HepG2 (cell line): Measurements from ENCODE around the gene SLC25A33. TPM values are rescaled to one million over a fixed set of nuclear protein-coding genes. Genes with fewer than 3 reads are reported as not detected.
A peak's percentile ranks its signal among the peaks of the same experiment; 100 is the strongest.

Source experiments
- DZIP1 ChIP-seq: sonication (generic); formaldehyde crosslinking; IDR thresholded peaks from 2 replicates; pipeline ENCODE4 v1.5.0; 2020; ENCODE audit warnings: mild to moderate bottlenecking, missing genetic modification reagents
- NFKB2 ChIP-seq: sonication (generic); formaldehyde crosslinking; IDR thresholded peaks from 2 replicates; pipeline ENCODE4 v1.4.0; 2020; ENCODE audit warnings: missing genetic modification reagents, borderline replicate concordance
- RXRB ChIP-seq: IDR thresholded peaks from 2 replicates; pipeline ENCODE4 v1.6.1; 2016; ENCODE audit warnings: borderline replicate concordance, missing genetic modification reagents, missing compliant biosample characterization
- STAG1 ChIP-seq: sonication (generic); formaldehyde crosslinking; IDR thresholded peaks from 2 replicates; pipeline ENCODE4 v1.4.0; 2020; ENCODE audit warnings: missing genetic modification reagents
- TBX2 ChIP-seq: sonication (generic); formaldehyde crosslinking; IDR thresholded peaks from 2 replicates; pipeline ENCODE4 v1.5.0; 2020; ENCODE audit warnings: missing genetic modification reagents, mild to moderate bottlenecking, borderline replicate concordance
- TSC22D2 ChIP-seq: sonication (generic); formaldehyde crosslinking; IDR thresholded peaks from 2 replicates; pipeline ENCODE4 v1.5.1; 2020; ENCODE audit warnings: missing genetic modification reagents, mild to moderate bottlenecking, borderline replicate concordance
- YY1 ChIP-seq: IDR thresholded peaks from 2 replicates; pipeline ENCODE4 v1.6.1; 2011; ENCODE audit warnings: low read length, low read depth, moderate library complexity, mild to moderate bottlenecking; ENCODE audit not compliant: insufficient read depth, insufficient replicate concordance
- ZFAT ChIP-seq: sonication (generic); formaldehyde crosslinking; conservative IDR thresholded peaks from 2 replicates; pipeline ENCODE4 v1.8.1; 2023; ENCODE audit warnings: missing genetic modification reagents, inconsistent platforms
- ZFP41 ChIP-seq: sonication (generic); formaldehyde crosslinking; IDR thresholded peaks from 2 replicates; pipeline ENCODE4 v1.4.0; 2020; ENCODE audit warnings: mild to moderate bottlenecking, missing genetic modification reagents, borderline replicate concordance
- ZNF33B ChIP-seq: sonication (generic); formaldehyde crosslinking; IDR thresholded peaks from 2 replicates; pipeline ENCODE4 v1.5.1; 2020; ENCODE audit warnings: mild to moderate bottlenecking, missing genetic modification reagents
- ZNF407 ChIP-seq: sonication (generic); formaldehyde crosslinking; IDR thresholded peaks from one replicate; pipeline ENCODE4 v1.5.1; 2020; ENCODE audit warnings: mild to moderate bottlenecking, missing genetic modification reagents; ENCODE audit errors: not compliant biosample characterization
- ZSCAN12 ChIP-seq: sonication (generic); formaldehyde crosslinking; IDR thresholded peaks from 2 replicates; pipeline ENCODE4 v1.9.0; 2021; ENCODE audit warnings: mild to moderate bottlenecking, missing genetic modification reagents
- polyA plus RNA-seq, 8 experiments: library from polyadenylated mRNA; depleted of rRNA in 3 of 8; stranded (reverse) in 7 of 8; unstranded in 1 of 8; fragments of >200 nt; fragmentation: Illumina TruSeq in 4 of 8; extraction: Trizol in 4 of 8; gene quantifications; 2 replicates each; pipeline versions ENCODE4 v1.2.1 to v1.2.3, GENCODE V29; 2011 to 2016; ENCODE audit warnings: low read depth in 4 of 8, missing spikeins in 1 of 8, mixed read lengths in 1 of 8; ENCODE audit not compliant: insufficient read depth in 1 of 8
- total RNA-seq, 5 experiments: library from RNA; depleted of rRNA; stranded (reverse); fragments of >200 nt; fragmentation: Illumina TruSeq; extraction: Trizol; gene quantifications; 2 replicates each; pipeline ENCODE4 v1.2.3, GENCODE V29; 2016; ENCODE audit warnings: low read depth in 1 of 5
- TF ChIP-seq, protein P1 (sequence below): IDR thresholded peaks from 2 replicates; pipeline ENCODE4 v1.6.1; 2012; ENCODE audit warnings: low read depth, low read length, improper control_type of control experiment

Gene SLC25A33
- total and polyA plus RNA-seq, 2 of the 13 experiments (the other 11 are each of a cell fraction or from before 2014, with no cell fraction given) = 15.4 to 50.3 TPM

- no peak; the same call in 1 of the 2 replicates for TF ChIP-seq DZIP1 (CRISPR knock-in tag)
- peak; percentile 23; the same call in 1 of the 2 replicates for TF ChIP-seq TBX2 (CRISPR knock-in tag)
- TF ChIP-seq STAG1 (CRISPR knock-in tag) = peak; percentile 89
- TF ChIP-seq TSC22D2 (CRISPR knock-in tag) = no peak
- no peak for TF ChIP-seq ZFAT (CRISPR knock-in tag)
- TF ChIP-seq RXRB (CRISPR knock-in tag) = peak; percentile 20; the same call in 1 of the 2 replicates
- peak; percentile 59; the same call in 1 of the 2 replicates for TF ChIP-seq NFKB2 (CRISPR knock-in tag)
- TF ChIP-seq, protein P1, sequence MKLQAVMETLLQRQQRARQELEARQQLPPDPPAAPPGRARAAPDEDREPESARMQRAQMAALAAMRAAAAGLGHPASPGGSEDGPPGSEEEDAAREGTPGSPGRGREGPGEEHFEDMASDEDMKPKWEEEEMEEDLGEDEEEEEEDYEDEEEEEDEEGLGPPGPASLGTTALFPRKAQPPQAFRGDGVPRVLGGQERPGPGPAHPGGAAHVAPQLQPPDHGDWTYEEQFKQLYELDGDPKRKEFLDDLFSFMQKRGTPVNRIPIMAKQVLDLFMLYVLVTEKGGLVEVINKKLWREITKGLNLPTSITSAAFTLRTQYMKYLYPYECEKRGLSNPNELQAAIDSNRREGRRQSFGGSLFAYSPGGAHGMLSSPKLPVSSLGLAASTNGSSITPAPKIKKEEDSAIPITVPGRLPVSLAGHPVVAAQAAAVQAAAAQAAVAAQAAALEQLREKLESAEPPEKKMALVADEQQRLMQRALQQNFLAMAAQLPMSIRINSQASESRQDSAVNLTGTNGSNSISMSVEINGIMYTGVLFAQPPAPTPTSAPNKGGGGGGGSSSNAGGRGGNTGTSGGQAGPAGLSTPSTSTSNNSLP = no peak
- no peak for TF ChIP-seq ZSCAN12 (CRISPR knock-in tag)
- no peak for TF ChIP-seq ZFP41
- peak; percentile 77 for TF ChIP-seq YY1
- no peak for TF ChIP-seq ZNF33B (CRISPR knock-in tag)
- no peak for TF ChIP-seq ZNF407 (CRISPR knock-in tag)
Observed at GRCh38 chr1:9494936-9495758, 44.1 kb upstream of the SLC25A33 start (continued).
